ENCODE measurements around the gene RALA. TPM values are rescaled to one million over a fixed set of nuclear protein-coding genes. Genes with fewer than 3 reads are reported as not detected.
A peak's percentile ranks its signal among the peaks of the same experiment; 100 is the strongest.

The RALA gene
- total and polyA plus RNA-seq, 2 of the 13 experiments (the other 11 are each of a cell fraction or from before 2014, with no cell fraction given) = 11.8 to 19.5 TPM

DNA sequence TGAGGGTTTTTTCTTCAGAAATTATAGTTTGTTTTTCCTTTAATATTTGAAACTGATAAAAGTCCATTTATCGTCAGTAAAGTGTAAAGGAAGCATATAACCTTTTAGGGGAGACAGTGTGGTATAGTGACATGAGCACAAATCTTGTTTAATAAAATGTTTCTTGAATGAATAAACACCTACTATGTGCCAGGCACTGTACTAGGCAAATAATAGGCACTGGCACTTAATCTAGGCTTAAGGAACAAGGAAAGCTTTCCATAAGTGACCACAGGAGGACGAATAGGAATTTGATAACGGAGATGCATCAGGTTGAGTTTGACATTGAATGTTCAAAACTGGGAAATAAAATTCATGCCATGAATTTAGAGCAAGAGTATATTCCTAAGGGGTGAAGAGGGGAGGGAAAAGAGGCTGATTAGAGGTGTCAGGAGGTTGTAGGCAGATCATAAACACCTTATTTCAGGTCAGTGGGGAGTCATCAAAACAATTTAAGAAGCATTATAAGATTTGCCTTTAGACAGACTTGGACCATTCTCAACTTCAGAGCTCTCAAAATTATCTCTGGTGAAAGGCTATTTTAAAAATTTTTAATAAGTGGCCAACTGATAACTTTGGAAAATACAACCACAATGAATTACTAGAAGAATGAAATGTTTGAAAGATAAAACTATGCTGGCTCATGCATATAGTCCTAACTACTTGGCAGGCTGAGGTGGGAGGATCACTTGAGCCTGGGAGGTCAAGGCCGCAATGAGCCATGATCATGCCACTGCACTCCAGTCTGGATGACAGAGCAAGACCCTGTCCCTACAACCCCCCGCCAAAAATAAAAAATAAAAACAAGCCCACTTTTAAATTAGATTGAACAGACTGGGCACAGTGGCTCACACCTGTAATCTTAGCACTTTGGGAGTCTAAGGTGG lies 22.4 kb downstream of the RALA start:
- Histone ChIP-seq H3K27me3 (ENCODE audit: control insufficient read depth in 1 of 2, insufficient read depth in 2 of 2, low read length in 2 of 2) (no peaks in the 10 kb centered on the region), H3K27ac (ENCODE audit: extremely low read length, insufficient read depth, low read length) (no peak overlapping the region), H3K9me3 (ENCODE audit: low read length) (no peaks in the 10 kb centered on the region), H3K36me3 (replicated peaks in 1 of 2; ENCODE audit: control insufficient read depth in 1 of 2, insufficient read depth in 2 of 2, low read length in 2 of 2) (peaks cover 0 to 1% of the 10 kb centered on the region in 2 experiments; a peak in 1 of 5 replicates), H3K4me3 (replicated peaks in 1 of 3; ENCODE audit: insufficient read depth in 1 of 3, low read depth in 2 of 3, low read length in 3 of 3) (no peak overlapping the region), H3K79me2 (ENCODE audit: insufficient read depth, low read length) (peaks cover 72% of the 10 kb centered on the region), H3K4me2 (ENCODE audit: low read depth, low read length) (no peak overlapping the region), H2AFZ (ENCODE audit: low read length) (no peak overlapping the region), H4K20me1 (ENCODE audit: insufficient read depth, low read length) (peaks cover 23% of the 10 kb centered on the region), H3K9ac (ENCODE audit: insufficient read depth, low read depth, low read length) (no peak overlapping the region), H3K4me1 (ENCODE audit: insufficient read depth, low read length) (peaks cover 10% of the 10 kb centered on the region; the same call in 1 of the 2 replicates)
- DNase-seq (ENCODE audit: low spot score) = no peak
- ChIA-PET CTCF (ENCODE audit: low intra/inter-chr PET ratio, low total read pairs) (no interaction called here), POLR2A (no interaction called here)
- FAIRE-seq = no peak
- no TSS peak for BruUV-seq (replicated peaks)
- intact Hi-C loops (cut with micrococcal nuclease; ENCODE audit: unreplicated experiment) = no loop called here
- in situ Hi-C loops (cut with HindIII; ENCODE audit: extremely low pct_ligation_motif_present, low pct_unique_long_range_greater_than_20kb) = no loop called here
- 99% methylated on average over 5 of the region's 5 CpGs for WGBS (ENCODE audit: low lambda C conversion rate)
- TF ChIP-seq ZKSCAN1 (IDR thresholded peaks at IDR 0.05; ENCODE audit: low read length) (peak; percentile 74), ZNF263 (CRISPR knock-in tag; IDR thresholded peaks at IDR 0.05) (no peak)
- ATAC-seq = no peak

DNA sequence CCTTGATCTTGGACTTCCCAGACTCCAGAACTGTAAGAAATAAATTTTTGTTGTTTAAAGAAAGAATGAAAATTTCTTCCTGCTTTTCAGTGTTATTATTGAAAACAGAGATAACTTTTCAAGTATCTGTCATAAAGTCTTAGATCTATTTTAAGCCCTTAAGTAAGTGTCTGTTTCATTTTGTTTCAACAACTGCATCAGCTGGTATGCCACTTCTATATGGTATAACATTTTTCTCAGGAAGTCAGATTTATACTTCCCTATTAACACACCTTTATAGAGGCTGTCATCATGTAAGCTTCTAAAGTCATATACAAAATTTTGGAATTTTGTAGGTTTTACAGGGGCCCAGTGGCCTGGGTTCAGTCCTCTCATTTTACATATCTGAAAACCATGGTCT lies 24.4 kb downstream of the RALA start:
- no peak overlapping the region for H3K27ac ChIP-seq (ENCODE audit: extremely low read length, insufficient read depth, low read length)
- H3K79me2 ChIP-seq (ENCODE audit: insufficient read depth, low read length) = peaks cover 66% of the 10 kb centered on the region
- H4K20me1 ChIP-seq (ENCODE audit: insufficient read depth, low read length) = peaks cover 17% of the 10 kb centered on the region; the same call in 1 of the 2 replicates
- no peak for DNase-seq (ENCODE audit: low spot score)
- no peak overlapping the region for H3K9ac ChIP-seq (ENCODE audit: insufficient read depth, low read depth, low read length)
- H3K27me3 ChIP-seq (ENCODE audit: control insufficient read depth in 1 of 2, insufficient read depth in 2 of 2, low read length in 2 of 2) = no peaks in the 10 kb centered on the region
- ChIA-PET POLR2A (no interaction called here), CTCF (ENCODE audit: low intra/inter-chr PET ratio, low total read pairs) (no interaction called here)
- H3K4me1 ChIP-seq (ENCODE audit: insufficient read depth, low read length) = peaks cover 10% of the 10 kb centered on the region; the same call in 1 of the 2 replicates
- in situ Hi-C loops (cut with HindIII; ENCODE audit: extremely low pct_ligation_motif_present, low pct_unique_long_range_greater_than_20kb) (no loop called here), intact Hi-C loops (cut with micrococcal nuclease; ENCODE audit: unreplicated experiment) (no loop called here)
- no peak overlapping the region for H3K4me3 ChIP-seq (replicated peaks in 1 of 3; ENCODE audit: insufficient read depth in 1 of 3, low read depth in 2 of 3, low read length in 3 of 3)
- no TSS peak for BruUV-seq (replicated peaks)
- no peak overlapping the region for H2AFZ ChIP-seq (ENCODE audit: low read length)
- no peak overlapping the region for H3K4me2 ChIP-seq (ENCODE audit: low read depth, low read length)
- no peaks in the 10 kb centered on the region for H3K9me3 ChIP-seq (ENCODE audit: low read length)
- FAIRE-seq = no peak
- H3K36me3 ChIP-seq (replicated peaks in 1 of 2; ENCODE audit: control insufficient read depth in 1 of 2, insufficient read depth in 2 of 2, low read length in 2 of 2) = peaks cover 0 to 1% of the 10 kb centered on the region in 2 experiments; a peak in 1 of 5 replicates
- ATAC-seq = no peak
- TF ChIP-seq POGZ (CRISPR knock-in tag; IDR thresholded peaks at IDR 0.05) = no peak
- no peak for TF ChIP-seq ISL2 (CRISPR knock-in tag; IDR thresholded peaks at IDR 0.05)
- TF ChIP-seq ATRX (CRISPR knock-in tag; IDR thresholded peaks at IDR 0.05; ENCODE audit: borderline replicate concordance) = no peak
- TF ChIP-seq, protein P1, sequence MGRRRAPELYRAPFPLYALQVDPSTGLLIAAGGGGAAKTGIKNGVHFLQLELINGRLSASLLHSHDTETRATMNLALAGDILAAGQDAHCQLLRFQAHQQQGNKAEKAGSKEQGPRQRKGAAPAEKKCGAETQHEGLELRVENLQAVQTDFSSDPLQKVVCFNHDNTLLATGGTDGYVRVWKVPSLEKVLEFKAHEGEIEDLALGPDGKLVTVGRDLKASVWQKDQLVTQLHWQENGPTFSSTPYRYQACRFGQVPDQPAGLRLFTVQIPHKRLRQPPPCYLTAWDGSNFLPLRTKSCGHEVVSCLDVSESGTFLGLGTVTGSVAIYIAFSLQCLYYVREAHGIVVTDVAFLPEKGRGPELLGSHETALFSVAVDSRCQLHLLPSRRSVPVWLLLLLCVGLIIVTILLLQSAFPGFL (CRISPR knock-in tag; IDR thresholded peaks at IDR 0.05) = no peak
- TF ChIP-seq ZNF234 (CRISPR knock-in tag; conservative IDR thresholded peaks at IDR 0.05) = no peak
- TF ChIP-seq, protein P2, sequence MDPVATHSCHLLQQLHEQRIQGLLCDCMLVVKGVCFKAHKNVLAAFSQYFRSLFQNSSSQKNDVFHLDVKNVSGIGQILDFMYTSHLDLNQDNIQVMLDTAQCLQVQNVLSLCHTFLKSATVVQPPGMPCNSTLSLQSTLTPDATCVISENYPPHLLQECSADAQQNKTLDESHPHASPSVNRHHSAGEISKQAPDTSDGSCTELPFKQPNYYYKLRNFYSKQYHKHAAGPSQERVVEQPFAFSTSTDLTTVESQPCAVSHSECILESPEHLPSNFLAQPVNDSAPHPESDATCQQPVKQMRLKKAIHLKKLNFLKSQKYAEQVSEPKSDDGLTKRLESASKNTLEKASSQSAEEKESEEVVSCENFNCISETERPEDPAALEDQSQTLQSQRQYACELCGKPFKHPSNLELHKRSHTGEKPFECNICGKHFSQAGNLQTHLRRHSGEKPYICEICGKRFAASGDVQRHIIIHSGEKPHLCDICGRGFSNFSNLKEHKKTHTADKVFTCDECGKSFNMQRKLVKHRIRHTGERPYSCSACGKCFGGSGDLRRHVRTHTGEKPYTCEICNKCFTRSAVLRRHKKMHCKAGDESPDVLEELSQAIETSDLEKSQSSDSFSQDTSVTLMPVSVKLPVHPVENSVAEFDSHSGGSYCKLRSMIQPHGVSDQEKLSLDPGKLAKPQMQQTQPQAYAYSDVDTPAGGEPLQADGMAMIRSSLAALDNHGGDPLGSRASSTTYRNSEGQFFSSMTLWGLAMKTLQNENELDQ (CRISPR knock-in tag; IDR thresholded peaks at IDR 0.05; ENCODE audit: borderline replicate concordance) = no peak
- TF ChIP-seq PLRG1 (conservative IDR thresholded peaks at IDR 0.05) = no peak
- TF ChIP-seq CBX2 (IDR thresholded peaks at IDR 0.05; ENCODE audit: low read depth, low read length) = no peak
- no peak for TF ChIP-seq CBX2 (CRISPR knock-in tag; IDR thresholded peaks at IDR 0.05; ENCODE audit: low read depth)
